Psoas muscle (tissue), 8 donors: ENCODE results near the gene MRPL47. TPM values are rescaled to one million over a fixed set of nuclear protein-coding genes. Genes with fewer than 3 reads are reported as not detected.

Experiments
- ATAC-seq, 4 donors: fragments of 200-7000 bp; cut with Tn5 transposase; one replicate each; pipeline ENCODE4 v1.9.1; 2020; ENCODE audit warnings: moderate library complexity in 3 of 4, mild to moderate bottlenecking in 2 of 4
- DNase-seq, 2 donors: peaks; one replicate each; pipeline ENCODE4 v3.0.0-alpha.2; 2020
- H3K27ac ChIP-seq: fragments of 200-600 bp; one replicate; pipeline ENCODE4 v1.8.0; 2022
- H3K27me3 ChIP-seq, 3 donors: fragments of 200-600 bp in 1 of 3; one replicate each; pipeline versions ENCODE4 v1.6.1 to v1.8.0; 2013 to 2022; ENCODE audit warnings: low read length in 2 of 3, mild to moderate bottlenecking in 2 of 3, moderate library complexity in 1 of 3; ENCODE audit not compliant: insufficient read depth in 3 of 3
- H3K36me3 ChIP-seq, 2 donors: fragments of 200-600 bp in 1 of 2; one replicate each; pipeline versions ENCODE4 v1.6.1 to v1.8.0; 2013 to 2022; ENCODE audit warnings: low read depth in 1 of 2, mild to moderate bottlenecking in 1 of 2, moderate library complexity in 1 of 2; ENCODE audit not compliant: insufficient read depth in 1 of 2
- H3K4me1 ChIP-seq: fragments of 200-600 bp; one replicate; pipeline ENCODE4 v1.8.0; 2022
- H3K4me3 ChIP-seq: fragments of 200-600 bp; one replicate; pipeline ENCODE4 v1.8.0; 2022; ENCODE audit warnings: mild to moderate bottlenecking
- H3K9me3 ChIP-seq: fragments of 200-600 bp; one replicate; pipeline ENCODE4 v1.8.0; 2022
- WGBS, 3 donors: extraction: QIAGEN DNeasy Blood & Tissue Kit; methylation state at CpG; one replicate each; pipeline versions ENCODE4 v1.1.6 to v1.1.7; 2013; 5-methylcytosine and 5-hydroxymethylcytosine counted together
- intact Hi-C, 2 donors: fragments of 100-400 bp; cut with DNase I; formaldehyde crosslinking; loops; one replicate each; pipeline versions ENCODE4 v1.11.0 to v1.14.2; 2022
- polyA plus RNA-seq, 3 donors: library from polyadenylated mRNA; stranded (reverse); fragments of 200-250 nt; gene quantifications; one replicate each; pipeline ENCODE4 v1.2.3, GENCODE V29; 2013
- total RNA-seq, 4 donors: library from RNA; stranded (reverse); fragmentation: NEBNext Ultra II Directional in 2 of 4; extraction: Animal tissue kit (Norgen Biotek cat#: 25700) in 2 of 4; gene quantifications; one replicate each; pipeline versions ENCODE4 v1.2.1 to v1.2.4, GENCODE V29; 2021 to 2023
- TF ChIP-seq, protein P1 (sequence below): fragments of 200-600 bp; IDR thresholded peaks from one replicate; pipeline ENCODE4 v1.8.0; 2022; ENCODE audit warnings: antibody characterized with exemption
- donor health status: healthy with polysubstance abuse.
- donor health status: DM: no; HTN: no; CAD: no; lungs with moderate emphysema.
- donor health status: Bipolar disorder and iron deficiency.
- donor health status: healthy.
- donor health status: DM: yes; HTN: yes; CAD: no.
- donor health status: DM: no; HTN: no; CAD: no.
- donor health status: DM: no; HTN: no; CAD: no.
- donor health status: DM: yes; HTN: yes; CAD: no.

Gene MRPL47
- total and polyA plus RNA-seq, 7 donors, result 29.4 to 108 (median 62.6) TPM

DNA sequence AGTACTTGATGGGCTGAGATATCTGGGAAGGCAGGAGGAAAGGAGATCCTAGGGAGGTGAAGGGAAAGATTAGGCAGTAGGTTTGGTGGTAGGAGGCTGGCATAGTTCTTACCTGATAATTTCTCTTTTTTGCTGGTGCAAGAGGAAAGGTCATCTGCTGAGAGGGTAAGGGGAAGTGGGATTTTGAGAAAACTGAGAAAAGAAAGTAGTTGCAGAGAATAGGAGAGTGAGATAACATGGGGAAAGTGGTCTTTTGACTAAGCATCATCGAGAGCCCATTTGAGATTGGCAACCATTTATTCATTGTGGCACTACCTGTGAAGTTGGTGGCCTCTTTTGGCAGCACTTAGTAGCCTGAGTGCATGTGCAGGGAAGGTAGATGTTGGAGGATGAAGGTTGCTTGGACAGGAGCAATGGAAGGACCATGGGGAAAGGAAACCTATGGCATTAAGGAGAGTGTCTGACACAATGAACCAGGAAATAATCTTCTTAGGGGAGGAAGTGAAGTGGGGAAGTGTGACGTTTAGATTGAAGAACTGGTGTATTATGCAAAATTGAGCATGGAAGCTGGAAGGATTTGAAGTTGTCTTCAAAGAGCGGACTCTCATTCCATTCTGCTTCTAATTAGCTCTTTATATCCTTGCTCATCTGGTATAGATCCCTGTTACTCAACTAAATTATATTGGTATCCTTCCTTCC lies 26.5 kb upstream of the MRPL47 start:
- TF ChIP-seq, protein P1, sequence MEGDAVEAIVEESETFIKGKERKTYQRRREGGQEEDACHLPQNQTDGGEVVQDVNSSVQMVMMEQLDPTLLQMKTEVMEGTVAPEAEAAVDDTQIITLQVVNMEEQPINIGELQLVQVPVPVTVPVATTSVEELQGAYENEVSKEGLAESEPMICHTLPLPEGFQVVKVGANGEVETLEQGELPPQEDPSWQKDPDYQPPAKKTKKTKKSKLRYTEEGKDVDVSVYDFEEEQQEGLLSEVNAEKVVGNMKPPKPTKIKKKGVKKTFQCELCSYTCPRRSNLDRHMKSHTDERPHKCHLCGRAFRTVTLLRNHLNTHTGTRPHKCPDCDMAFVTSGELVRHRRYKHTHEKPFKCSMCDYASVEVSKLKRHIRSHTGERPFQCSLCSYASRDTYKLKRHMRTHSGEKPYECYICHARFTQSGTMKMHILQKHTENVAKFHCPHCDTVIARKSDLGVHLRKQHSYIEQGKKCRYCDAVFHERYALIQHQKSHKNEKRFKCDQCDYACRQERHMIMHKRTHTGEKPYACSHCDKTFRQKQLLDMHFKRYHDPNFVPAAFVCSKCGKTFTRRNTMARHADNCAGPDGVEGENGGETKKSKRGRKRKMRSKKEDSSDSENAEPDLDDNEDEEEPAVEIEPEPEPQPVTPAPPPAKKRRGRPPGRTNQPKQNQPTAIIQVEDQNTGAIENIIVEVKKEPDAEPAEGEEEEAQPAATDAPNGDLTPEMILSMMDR, result no peak
- intact Hi-C loops, result no loop called here
- Histone ChIP-seq H3K36me3 (peaks cover 3 to 13% of the 10 kb centered on the region in 2 donors), H3K27me3 (no peaks in the 10 kb centered on the region), H3K4me3 (no peak overlapping the region), H3K4me1 (no peaks in the 10 kb centered on the region), H3K9me3 (no peaks in the 10 kb centered on the region), H3K27ac (no peak overlapping the region)
- DNase-seq (no peak), ATAC-seq (no peak)
- 80 to 83% (median 82%) methylated on average over 3 of the region's 3 CpGs for WGBS, 3 donors

DNA sequence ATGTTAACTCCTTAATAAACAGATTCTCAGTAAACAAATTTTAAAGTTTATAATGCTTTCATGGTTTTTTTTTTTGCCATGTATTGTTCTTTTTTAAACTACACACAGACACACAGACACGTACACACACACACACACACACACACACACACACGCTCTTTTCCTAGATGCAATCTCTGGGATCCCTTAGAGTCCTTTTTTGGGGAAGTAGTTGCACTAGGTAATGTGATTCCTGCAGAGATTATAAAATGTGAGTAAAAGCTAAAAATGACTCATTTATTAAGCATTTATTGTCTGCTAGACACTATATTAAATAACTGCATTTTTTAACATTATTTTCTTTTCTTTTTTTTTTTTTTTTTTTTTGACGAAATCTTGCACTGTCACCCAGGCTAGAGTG lies 20.0 kb upstream of the MRPL47 start:
- TF ChIP-seq, protein P1, result no peak
- Histone ChIP-seq H3K27ac (no peak overlapping the region), H3K9me3 (peaks cover 5% of the 10 kb centered on the region), H3K4me3 (no peak overlapping the region), H3K4me1 (no peaks in the 10 kb centered on the region), H3K36me3 (peaks cover 6 to 71% of the 10 kb centered on the region in 2 donors), H3K27me3 (no peaks in the 10 kb centered on the region)
- WGBS, 3 donors, result 87 to 90% (median 90%) methylated on average over 3 of the region's 3 CpGs
- DNase-seq (no peak), ATAC-seq (no peak)
- intact Hi-C loops, result no loop called here

DNA sequence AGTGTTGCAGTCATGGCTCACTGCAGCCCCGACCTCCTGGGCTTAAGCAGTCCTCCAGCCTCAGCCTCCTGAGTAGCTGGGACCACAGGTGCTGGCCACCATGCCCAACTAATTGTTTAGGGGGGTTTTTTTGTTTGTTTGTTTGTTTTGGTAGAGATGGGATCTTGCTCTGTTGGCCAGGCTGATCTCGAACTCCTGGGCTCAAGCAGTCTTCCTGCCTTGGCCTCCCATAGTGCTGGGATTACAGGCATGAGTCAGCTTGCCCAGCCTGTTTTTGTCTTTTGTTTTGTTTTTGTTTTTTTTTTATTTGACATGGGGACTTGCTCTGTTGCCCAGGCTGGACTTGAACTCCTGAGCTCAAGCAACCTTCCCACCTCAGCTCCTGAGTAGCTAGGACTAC lies 17.6 kb upstream of the MRPL47 start:
- WGBS, 3 donors, result 94 to 97% (median 94%) methylated on average over 2 of the region's 2 CpGs
- no peak overlapping the region for H3K4me3 ChIP-seq
- H3K4me1 ChIP-seq, result no peaks in the 10 kb centered on the region
- peaks cover 5% of the 10 kb centered on the region for H3K9me3 ChIP-seq
- TF ChIP-seq, protein P1, result no peak
- ATAC-seq, result no peak
- H3K36me3 ChIP-seq, result peaks cover 6 to 91% of the 10 kb centered on the region in 2 donors
- DNase-seq, result no peak
- H3K27me3 ChIP-seq, result no peaks in the 10 kb centered on the region
- H3K27ac ChIP-seq, result no peak overlapping the region
- intact Hi-C loops, result no loop called here

- ATAC-seq, result no peak
- no peak for DNase-seq
- TF ChIP-seq, protein P1, result no peak
- intact Hi-C loops, result no loop called here
- H3K36me3 ChIP-seq, result peaks cover 3 to 70% of the 10 kb centered on the region in 2 donors
- H3K4me3 ChIP-seq, result no peak overlapping the region
- H3K9me3 ChIP-seq, result peaks cover 2% of the 10 kb centered on the region
- no peaks in the 10 kb centered on the region for H3K27me3 ChIP-seq
- no peak overlapping the region for H3K27ac ChIP-seq
- H3K4me1 ChIP-seq, result no peaks in the 10 kb centered on the region
- WGBS, 3 donors, result 74 to 75% (median 74%) methylated on average over 4 of the region's 4 CpGs
Measured at GRCh38 chr3:179615458-179616173, 11.2 kb upstream of the MRPL47 start.
